IMR-90 (cell line): Measurements from ENCODE around the gene SS18. TPM values are rescaled to one million over a fixed set of nuclear protein-coding genes. Genes with fewer than 3 reads are reported as not detected.

Source experiments
- ATAC-seq: fragments of 200-7000 bp; cut with Tn5 transposase; 2 replicates; pipeline ENCODE4 v1.9.1; 2020; ENCODE audit warnings: low read depth, mild to moderate bottlenecking, moderate library complexity
- BruUV-seq: library from RNA; stranded (reverse); fragments of 400-500 nt; replicated peaks from 2 replicates; lab custom pipeline; 2021; lab: Mats Ljungman, UMichigan
- CTCF ChIA-PET: fragments of 300-600 bp; formaldehyde crosslinking; extraction: SDS; loops from one replicate; lab custom pipeline; 2021; ENCODE audit warnings: antibody characterized with exemption; lab: Yijun Ruan, JAX
- POLR2A ChIA-PET: fragments of 300-600 bp; sonication (Branson Sonifier 250); formaldehyde crosslinking; loops from one replicate; lab custom pipeline; 2022; ENCODE audit warnings: antibody characterized with exemption; ENCODE audit not compliant: unreplicated experiment; lab: Charles Lee
- DNase-seq: peaks from one replicate; pipeline ENCODE4 v3.0.0; 2013
- H2AFZ ChIP-seq: replicated peaks from 2 replicates; pipeline ENCODE3; 2013; ENCODE audit warnings: low read length, mild to moderate bottlenecking; ENCODE audit not compliant: poor library complexity
- H2AK5ac ChIP-seq: 2 replicates; pipeline ENCODE4 v1.6.1; 2013; ENCODE audit warnings: low read depth, low read length, inconsistent platforms
- H2AK9ac ChIP-seq: replicated peaks from 2 replicates; pipeline ENCODE3; 2013; ENCODE audit warnings: mild to moderate bottlenecking, low read depth, low read length, moderate library complexity; ENCODE audit not compliant: poor library complexity
- H2BK120ac ChIP-seq: 2 replicates; pipeline ENCODE4 v1.6.1; 2013; ENCODE audit warnings: low read depth, low read length, inconsistent platforms
- H2BK15ac ChIP-seq: 3 replicates; pipeline ENCODE4 v1.6.1; 2013; ENCODE audit warnings: low read depth, low read length, inconsistent platforms
- H2BK20ac ChIP-seq: 2 replicates; pipeline ENCODE4 v1.6.1; 2013; ENCODE audit warnings: low read depth, mild to moderate bottlenecking, inconsistent platforms, low read length, moderate library complexity
- H2BK5ac ChIP-seq: 2 replicates; pipeline ENCODE4 v1.6.1; 2013; ENCODE audit warnings: mild to moderate bottlenecking, low read depth, low read length, inconsistent platforms; ENCODE audit not compliant: poor library complexity, severe bottlenecking
- H3K14ac ChIP-seq: replicated peaks from 2 replicates; pipeline ENCODE4 v1.6.1; 2013; ENCODE audit warnings: low read depth, low read length, inconsistent platforms
- H3K18ac ChIP-seq: 2 replicates; pipeline ENCODE4 v1.6.1; 2013; ENCODE audit warnings: low read depth, low read length, control low read depth
- H3K23ac ChIP-seq: 2 replicates; pipeline ENCODE4 v1.6.1; 2013; ENCODE audit warnings: low read depth, low read length, inconsistent platforms
- H3K27ac ChIP-seq: 2 replicates; pipeline ENCODE4 v1.5.1; 2013; ENCODE audit warnings: mild to moderate bottlenecking, control low read depth, low read length; ENCODE audit not compliant: insufficient read depth
- H3K27me3 ChIP-seq: 2 replicates; pipeline ENCODE4 v1.6.1; 2013; ENCODE audit warnings: low read length; ENCODE audit not compliant: control insufficient read depth, insufficient read depth
- H3K36me3 ChIP-seq: 2 replicates; pipeline ENCODE4 v1.6.1; 2013; ENCODE audit warnings: low read length, mixed read lengths; ENCODE audit not compliant: control insufficient read depth, insufficient read depth
- H3K4ac ChIP-seq: 2 replicates; pipeline ENCODE4 v1.6.1; 2013; ENCODE audit warnings: low read depth, low read length, inconsistent platforms
- H3K4me1 ChIP-seq: 2 replicates; pipeline ENCODE4 v1.6.1; 2013; ENCODE audit warnings: low read length, mixed read lengths; ENCODE audit not compliant: control insufficient read depth, insufficient read depth
- H3K4me2 ChIP-seq: 2 replicates; pipeline ENCODE4 v1.6.1; 2013; ENCODE audit warnings: low read depth, mild to moderate bottlenecking, control low read depth, low read length, moderate library complexity
- H3K4me3 ChIP-seq: 2 replicates; pipeline ENCODE4 v1.5.1; 2013; ENCODE audit warnings: low read depth, mild to moderate bottlenecking, control low read depth, low read length, moderate library complexity; ENCODE audit not compliant: insufficient read depth
- H3K56ac ChIP-seq: 2 replicates; pipeline ENCODE4 v1.6.1; 2013; ENCODE audit warnings: low read length, inconsistent platforms; ENCODE audit not compliant: insufficient read depth; ENCODE audit errors: extremely low read depth
- H3K79me1 ChIP-seq, 2 experiments: 2 replicates each; pipeline ENCODE4 v1.6.1; 2013; ENCODE audit warnings: low read length in 2 of 2, inconsistent platforms in 1 of 2, low read depth in 1 of 2
- H3K9ac ChIP-seq: 2 replicates; pipeline ENCODE4 v1.6.1; 2013; ENCODE audit warnings: low read depth, low read length, control low read depth
- H3K9me1 ChIP-seq: 2 replicates; pipeline ENCODE4 v1.6.1; 2013; ENCODE audit warnings: low read length, inconsistent platforms; ENCODE audit not compliant: insufficient read depth
- H3K9me3 ChIP-seq: 2 replicates; pipeline ENCODE4 v1.6.1; 2013; ENCODE audit warnings: low read length; ENCODE audit not compliant: control insufficient read depth, insufficient read depth
- H4K20me1 ChIP-seq: 2 replicates; pipeline ENCODE4 v1.6.1; 2013; ENCODE audit warnings: low read length, inconsistent platforms; ENCODE audit not compliant: insufficient read depth
- H4K5ac ChIP-seq: 2 replicates; pipeline ENCODE4 v1.6.1; 2013; ENCODE audit warnings: mild to moderate bottlenecking, low read depth, low read length, control low read depth
- H4K8ac ChIP-seq, 2 experiments: 2 replicates each; pipeline ENCODE4 v1.6.1; 2013; ENCODE audit warnings: low read depth in 2 of 2, low read length in 2 of 2, control low read depth in 1 of 2, inconsistent platforms in 1 of 2
- H4K91ac ChIP-seq: 2 replicates; pipeline ENCODE4 v1.6.1; 2013; ENCODE audit warnings: low read depth, low read length, inconsistent platforms; ENCODE audit not compliant: insufficient read depth
- CEBPB ChIP-seq: IDR thresholded peaks from 2 replicates; pipeline ENCODE4 v1.6.1; 2012; ENCODE audit warnings: low read depth, low read length, improper control_type of control experiment
- RFX5 ChIP-seq: IDR thresholded peaks from 2 replicates; pipeline ENCODE4 v1.8.0; 2012; ENCODE audit warnings: low read depth, mild to moderate bottlenecking, low read length, moderate library complexity
- WGBS, 2 experiments: methylation state at CpG; one replicate each; pipeline versions ENCODE4 v1.1.5 to v1.1.7; 2013; ENCODE audit warnings: missing lambda C conversion rate in 2 of 2; ENCODE audit not compliant: insufficient read length in 1 of 2; ENCODE audit errors: extremely low coverage in 2 of 2; 5-methylcytosine and 5-hydroxymethylcytosine counted together
- dilution Hi-C: fragments of 300-500 bp; cut with HindIII; formaldehyde crosslinking; loops from one replicate; pipeline ENCODE4 v1.14.3; 2018; ENCODE audit warnings: low sequenced_read_pairs; ENCODE audit not compliant: unreplicated experiment
- in situ Hi-C: fragments of 300-500 bp; cut with MboI; formaldehyde crosslinking; loops from 3 replicates; pipeline ENCODE4 v1.14.3; 2019; ENCODE audit warnings: low sequenced_read_pairs, inconsistent platforms, mixed read lengths
- intact Hi-C: fragments of 100-400 bp; cut with micrococcal nuclease; formaldehyde crosslinking; loops from 2 replicates; pipeline ENCODE4 v1.10.0; 2022
- polyA plus RNA-seq, 3 experiments: library from polyadenylated mRNA; depleted of rRNA; stranded (reverse); fragments of >200 nt; gene quantifications; 2 replicates each; pipeline ENCODE4 v1.2.3, GENCODE V29; 2012; ENCODE audit warnings: low replicate concordance in 1 of 3
- total RNA-seq: library from RNA; depleted of rRNA; stranded (reverse); fragments of >200 nt; gene quantifications from 2 replicates; pipeline ENCODE4 v1.2.3, GENCODE V29; 2012

Gene SS18
- total and polyA plus RNA-seq, 2 of the 4 experiments (the other 2 are of a cell fraction): 112 to 242 TPM

DNA sequence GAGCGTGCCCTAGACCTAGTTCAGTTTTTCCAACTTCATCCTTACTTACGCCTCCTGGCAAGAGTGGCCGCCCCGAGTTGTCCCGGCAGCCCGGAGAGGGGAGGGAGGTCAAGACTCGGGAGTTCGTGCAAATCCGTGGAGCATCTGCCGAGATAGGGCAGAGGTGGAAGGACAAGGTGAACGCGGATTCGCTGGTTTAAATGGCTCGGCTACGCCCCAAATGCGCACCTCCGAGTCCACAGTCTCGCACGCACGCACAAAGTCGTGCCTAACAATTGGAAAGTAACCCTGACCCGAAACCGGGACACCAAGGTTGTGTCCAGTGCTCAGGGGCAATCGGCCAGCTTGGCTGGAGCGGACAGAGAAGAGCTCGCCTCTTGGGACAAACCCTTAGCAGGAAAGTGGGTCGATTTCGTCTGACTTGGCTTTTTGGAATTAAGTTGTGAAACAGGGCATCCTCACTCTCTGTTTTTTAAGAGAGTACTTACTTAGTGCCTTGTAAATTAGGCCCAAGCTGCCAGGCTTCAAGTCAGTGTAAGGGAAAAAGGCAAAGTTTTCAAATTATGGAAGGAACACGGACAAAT lies 726 bp upstream of the SS18 start:
- Histone ChIP-seq H3K14ac (peak overlapping the region; percentile 95), H3K9me1 (no peaks in the 10 kb centered on the region), H3K27me3 (no peaks in the 10 kb centered on the region), H3K18ac (peak overlapping the region; percentile 77), H4K5ac (peak overlapping the region; percentile 79), H2BK15ac (peak overlapping the region; percentile 35; the same call in 2 of the 3 replicates), H3K9ac (peak overlapping the region; percentile 80), H3K79me1 (peaks cover 0 to 28% of the 10 kb centered on the region in 2 experiments; a peak in 2 of 4 replicates), H3K56ac (peak overlapping the region; percentile 51), H3K4me2 (peak overlapping the region; percentile 93), H4K8ac (peak overlapping the region; percentile 76 to 84), H3K4ac (peak overlapping the region; percentile 91), H2BK20ac (no peak overlapping the region), H3K4me1 (no peaks in the 10 kb centered on the region; the same call in 1 of the 2 replicates), H4K91ac (peak overlapping the region; percentile 91), H3K9me3 (no peaks in the 10 kb centered on the region), H3K36me3 (peaks cover 2% of the 10 kb centered on the region), H2BK120ac (peak overlapping the region; percentile 88), H2AK5ac (no peak overlapping the region), H2AK9ac (peak overlapping the region; percentile 100), H3K4me3 (peak overlapping the region; percentile 91), H2BK5ac (peak overlapping the region; percentile 92), H2AFZ (peak overlapping the region; percentile 100), H4K20me1 (peaks cover 16% of the 10 kb centered on the region), H3K23ac (peak overlapping the region; percentile 34), H3K27ac (peak overlapping the region; percentile 96)
- in situ Hi-C loops: no loop called here
- ATAC-seq (peak; percentile 55), DNase-seq (no peak)
- ChIA-PET CTCF (no interaction called here), POLR2A (no interaction called here)
- dilution Hi-C loops: no loop called here
- intact Hi-C loops: no loop called here
- BruUV-seq: no TSS peak
- WGBS, 2 experiments: 2% methylated on average over 10 of the region's 29 CpGs; no CpG with 5 or more reads in 1 of the 2 experiments
- no peak for TF ChIP-seq RFX5
- 0 out of 2 replicates have a peak, but pooled peaks have one; percentile 13 for TF ChIP-seq CEBPB
